Tibial nerve (tissue), 4 donors: Measurements from ENCODE around the gene CTTNBP2.

Experiments
- CTCF ChIP-seq, 5 experiments: fragments of 200-600 bp in 3 of 5; fragments of 450-650 bp in 2 of 5; sonication (generic) in 3 of 5; IDR thresholded peaks; one replicate each; pipeline ENCODE4 v1.5.1; 2016 to 2019; ENCODE audit warnings: antibody characterized with exemption in 5 of 5, mild to moderate bottlenecking in 3 of 5, moderate library complexity in 2 of 5
- EP300 ChIP-seq, 2 donors: sonication (generic); formaldehyde crosslinking; IDR thresholded peaks; one replicate each; pipeline ENCODE4 v1.6.1; 2017; ENCODE audit warnings: antibody characterized with exemption in 2 of 2, mild to moderate bottlenecking in 1 of 2
- POLR2A ChIP-seq, 2 donors: fragments of 450-650 bp; IDR thresholded peaks; one replicate each; pipeline ENCODE4 v1.6.1; 2017; ENCODE audit warnings: antibody characterized with exemption in 2 of 2, mild to moderate bottlenecking in 2 of 2, moderate library complexity in 2 of 2

- no peak for TF ChIP-seq POLR2A (IDR thresholded peaks at IDR 0.05)
- no peak for TF ChIP-seq CTCF (IDR thresholded peaks at IDR 0.05)
- TF ChIP-seq EP300 (IDR thresholded peaks at IDR 0.05), result no peak
Measured at GRCh38 chr7:117764031-117764430, 109.2 kb downstream of the CTTNBP2 start.
